ENCODE data around the gene TSPYL2.

DNA sequence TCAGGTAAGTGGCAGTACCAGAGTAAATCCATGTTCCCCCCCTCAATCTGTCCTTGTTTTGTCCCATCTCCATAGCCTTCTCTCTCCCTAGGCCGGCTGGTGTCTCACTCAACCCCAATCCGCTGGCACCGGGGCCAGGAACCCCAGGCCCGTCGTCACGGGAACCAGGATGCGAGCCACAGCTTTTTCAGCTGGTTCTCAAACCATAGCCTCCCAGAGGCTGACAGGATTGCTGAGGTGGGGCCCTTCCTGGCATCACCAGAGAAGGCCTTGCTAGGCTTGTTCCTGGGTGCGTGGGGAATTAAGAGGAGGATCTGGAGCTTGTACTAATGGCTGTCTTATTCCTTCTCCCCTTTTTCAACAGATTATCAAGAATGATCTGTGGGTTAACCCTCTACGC lies 2.7 kb downstream of the TSPYL2 start:
- TF ChIP-seq, protein P1, sequence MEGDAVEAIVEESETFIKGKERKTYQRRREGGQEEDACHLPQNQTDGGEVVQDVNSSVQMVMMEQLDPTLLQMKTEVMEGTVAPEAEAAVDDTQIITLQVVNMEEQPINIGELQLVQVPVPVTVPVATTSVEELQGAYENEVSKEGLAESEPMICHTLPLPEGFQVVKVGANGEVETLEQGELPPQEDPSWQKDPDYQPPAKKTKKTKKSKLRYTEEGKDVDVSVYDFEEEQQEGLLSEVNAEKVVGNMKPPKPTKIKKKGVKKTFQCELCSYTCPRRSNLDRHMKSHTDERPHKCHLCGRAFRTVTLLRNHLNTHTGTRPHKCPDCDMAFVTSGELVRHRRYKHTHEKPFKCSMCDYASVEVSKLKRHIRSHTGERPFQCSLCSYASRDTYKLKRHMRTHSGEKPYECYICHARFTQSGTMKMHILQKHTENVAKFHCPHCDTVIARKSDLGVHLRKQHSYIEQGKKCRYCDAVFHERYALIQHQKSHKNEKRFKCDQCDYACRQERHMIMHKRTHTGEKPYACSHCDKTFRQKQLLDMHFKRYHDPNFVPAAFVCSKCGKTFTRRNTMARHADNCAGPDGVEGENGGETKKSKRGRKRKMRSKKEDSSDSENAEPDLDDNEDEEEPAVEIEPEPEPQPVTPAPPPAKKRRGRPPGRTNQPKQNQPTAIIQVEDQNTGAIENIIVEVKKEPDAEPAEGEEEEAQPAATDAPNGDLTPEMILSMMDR (IDR thresholded peaks at IDR 0.05; ENCODE audit: insufficient read depth, low read depth, low read length): no peak
- TF ChIP-seq EZH2 (IDR thresholded peaks at IDR 0.05; ENCODE audit: insufficient read depth, low read length): no peak

Data from astrocyte (in vitro differentiated cells and primary cell).